Measurements from ENCODE around the gene FAM131C.

DNA sequence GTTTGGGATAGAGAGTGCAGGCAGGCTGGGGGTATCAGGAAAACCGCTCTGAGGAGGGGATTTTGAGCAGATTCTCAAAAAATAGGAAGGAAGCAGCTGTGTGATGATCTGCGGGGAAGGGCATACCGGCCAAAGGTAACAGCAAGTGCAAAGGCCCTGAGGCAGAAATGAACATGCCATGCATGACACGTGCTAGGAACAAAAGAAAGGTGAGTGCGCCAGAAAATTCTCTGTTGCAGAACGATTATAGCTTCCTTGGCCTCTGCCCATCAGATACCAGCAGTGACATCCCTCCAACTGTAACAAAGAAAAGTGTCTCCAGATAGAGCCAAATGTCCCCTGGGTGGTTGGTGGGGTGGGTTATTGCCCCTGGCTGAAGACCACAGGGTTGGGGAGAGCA is 37.0 kb upstream of the FAM131C start:
- TF ChIP-seq EZH2 (IDR thresholded peaks at IDR 0.05; ENCODE audit: low read length), result no peak
- TF ChIP-seq, protein P1, sequence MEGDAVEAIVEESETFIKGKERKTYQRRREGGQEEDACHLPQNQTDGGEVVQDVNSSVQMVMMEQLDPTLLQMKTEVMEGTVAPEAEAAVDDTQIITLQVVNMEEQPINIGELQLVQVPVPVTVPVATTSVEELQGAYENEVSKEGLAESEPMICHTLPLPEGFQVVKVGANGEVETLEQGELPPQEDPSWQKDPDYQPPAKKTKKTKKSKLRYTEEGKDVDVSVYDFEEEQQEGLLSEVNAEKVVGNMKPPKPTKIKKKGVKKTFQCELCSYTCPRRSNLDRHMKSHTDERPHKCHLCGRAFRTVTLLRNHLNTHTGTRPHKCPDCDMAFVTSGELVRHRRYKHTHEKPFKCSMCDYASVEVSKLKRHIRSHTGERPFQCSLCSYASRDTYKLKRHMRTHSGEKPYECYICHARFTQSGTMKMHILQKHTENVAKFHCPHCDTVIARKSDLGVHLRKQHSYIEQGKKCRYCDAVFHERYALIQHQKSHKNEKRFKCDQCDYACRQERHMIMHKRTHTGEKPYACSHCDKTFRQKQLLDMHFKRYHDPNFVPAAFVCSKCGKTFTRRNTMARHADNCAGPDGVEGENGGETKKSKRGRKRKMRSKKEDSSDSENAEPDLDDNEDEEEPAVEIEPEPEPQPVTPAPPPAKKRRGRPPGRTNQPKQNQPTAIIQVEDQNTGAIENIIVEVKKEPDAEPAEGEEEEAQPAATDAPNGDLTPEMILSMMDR (optimal IDR thresholded peaks at IDR 0.05 in 1 of 3, IDR thresholded peaks at IDR 0.05 in 1 of 3, conservative IDR thresholded peaks at IDR 0.05 in 1 of 3; ENCODE audit: extremely low read depth in 1 of 3, insufficient read depth in 2 of 3, low read length in 3 of 3), result no peak
